ENCODE measurements around the gene ATP6V1F.

The ATP6V1F gene

DNA sequence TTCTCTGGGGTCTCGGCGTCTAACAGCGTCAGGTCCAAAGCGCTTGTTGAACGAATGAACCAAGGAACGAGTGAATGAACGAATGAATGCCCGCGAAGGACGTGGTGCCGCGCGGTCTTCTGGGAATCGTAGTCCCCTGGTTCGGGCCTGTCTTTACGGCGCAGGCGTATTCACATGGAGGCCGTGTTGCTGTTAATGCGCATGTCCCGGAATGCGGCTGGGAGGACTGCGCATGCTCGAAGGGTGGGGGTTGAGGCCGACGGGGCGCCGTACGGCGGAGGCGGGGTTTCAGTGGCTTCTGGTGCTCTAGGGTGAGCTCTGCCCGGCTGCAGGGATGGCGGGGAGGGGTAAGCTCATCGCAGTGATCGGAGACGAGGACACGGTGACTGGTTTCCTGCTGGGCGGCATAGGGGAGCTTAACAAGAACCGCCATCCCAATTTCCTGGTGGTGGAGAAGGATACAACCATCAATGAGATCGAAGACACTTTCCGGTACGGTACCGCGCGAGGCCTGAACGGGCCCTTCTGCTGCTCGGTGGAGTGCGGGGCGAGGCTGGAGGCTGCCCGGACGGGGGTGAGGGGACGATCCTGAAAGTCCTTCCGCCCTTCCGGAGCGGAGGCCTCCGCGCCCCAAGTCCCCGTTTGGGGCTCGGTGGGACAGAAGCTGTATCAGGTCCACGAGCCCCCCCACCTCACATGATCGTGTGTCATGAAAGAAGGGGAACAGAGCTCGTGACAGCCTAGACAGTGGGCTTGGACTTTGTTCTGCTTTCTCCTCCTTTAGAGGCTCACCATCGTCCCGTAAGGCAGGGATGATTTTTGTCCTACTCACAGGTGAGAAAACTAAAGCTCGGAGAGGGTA lies at the start of gene ATP6V1F:
TSS of gene ATP6V1F (plus strand) at position 286 of the 862 bp plus-strand sequence. CDS start at position 335, 49 bp downstream.
- peak within 1 kb of the TSS; percentile 79 for H3K4me3 ChIP-seq (ENCODE audit: low read length)
- peaks cover 29% of the 10 kb centered on the region for H3K36me3 ChIP-seq (ENCODE audit: control insufficient read depth, low read length)
- H3F3A ChIP-seq (ENCODE audit: control insufficient read depth, insufficient read depth), result no peaks in the 10 kb centered on the region
- no peaks in the 10 kb centered on the region for H4K20me1 ChIP-seq (ENCODE audit: control insufficient read depth, insufficient read depth, low read depth, low read length)
- no peaks in the 10 kb centered on the region for H3K9me3 ChIP-seq (ENCODE audit: control insufficient read depth, insufficient read depth, low read length)
- no peaks in the 10 kb centered on the region for H3K27me3 ChIP-seq (ENCODE audit: control insufficient read depth, low read length)
- TF ChIP-seq EZH2phosphoT487 (IDR thresholded peaks at IDR 0.05; ENCODE audit: borderline replicate concordance, low read length), result no peak
- no peak for TF ChIP-seq CTCF (IDR thresholded peaks at IDR 0.05; ENCODE audit: low read depth, low read length, poor library complexity, severe bottlenecking)
- no peak within 1 kb of the TSS for H3K27ac ChIP-seq (ENCODE audit: low read depth, low read length)
- H3K4me2 ChIP-seq (ENCODE audit: low read length), result peak within 1 kb of the TSS; percentile 64
- no peaks in the 10 kb centered on the region for H3K9me2 ChIP-seq (replicated peaks; ENCODE audit: control insufficient read depth, low read length)
- peaks cover 20% of the 10 kb centered on the region for H3K4me1 ChIP-seq (ENCODE audit: control insufficient read depth, low read length)
- H3K79me2 ChIP-seq (ENCODE audit: control insufficient read depth, low read length), result peaks cover 26% of the 10 kb centered on the region

DNA sequence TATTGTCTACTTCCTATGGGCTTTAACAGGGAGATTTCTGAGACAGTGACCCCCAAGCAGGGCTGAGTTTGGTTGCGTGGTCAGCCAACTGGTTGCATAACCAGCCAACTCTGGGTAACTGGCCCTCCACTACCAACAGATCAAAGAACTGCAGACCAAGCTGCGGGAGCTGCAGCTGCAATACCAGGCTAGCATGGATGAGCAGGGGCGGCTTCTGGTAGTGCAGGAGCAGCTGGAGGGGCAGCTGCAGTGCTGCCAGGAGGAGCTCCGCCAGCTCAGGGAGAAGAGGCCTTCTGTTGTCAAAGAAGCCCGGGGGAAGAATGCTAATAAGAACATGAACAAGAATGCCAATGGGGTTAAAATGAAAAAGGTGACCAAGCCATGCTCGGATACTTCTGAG lies 48.2 kb upstream of the ATP6V1F start:
- Histone ChIP-seq H3K36me3 (ENCODE audit: control insufficient read depth, low read length) (peaks cover 5% of the 10 kb centered on the region; the same call in 1 of the 2 replicates), H3K9me3 (ENCODE audit: control insufficient read depth, insufficient read depth, low read length) (no peaks in the 10 kb centered on the region), H3K4me1 (ENCODE audit: control insufficient read depth, low read length) (peaks cover 11% of the 10 kb centered on the region), H4K20me1 (ENCODE audit: control insufficient read depth, insufficient read depth, low read depth, low read length) (no peaks in the 10 kb centered on the region), H3K9me2 (replicated peaks; ENCODE audit: control insufficient read depth, low read length) (no peaks in the 10 kb centered on the region), H3F3A (ENCODE audit: control insufficient read depth, insufficient read depth) (no peaks in the 10 kb centered on the region; the same call in 1 of the 2 replicates), H3K4me3 (ENCODE audit: low read length) (no peak overlapping the region), H3K27ac (ENCODE audit: low read depth, low read length) (no peak overlapping the region), H3K79me2 (ENCODE audit: control insufficient read depth, low read length) (no peaks in the 10 kb centered on the region), H3K4me2 (ENCODE audit: low read length) (no peak overlapping the region), H3K27me3 (ENCODE audit: control insufficient read depth, low read length) (no peaks in the 10 kb centered on the region)
- TF ChIP-seq CTCF (IDR thresholded peaks at IDR 0.05; ENCODE audit: low read depth, low read length, poor library complexity, severe bottlenecking), result no peak
- no peak for TF ChIP-seq EZH2phosphoT487 (IDR thresholded peaks at IDR 0.05; ENCODE audit: borderline replicate concordance, low read length)

DNA sequence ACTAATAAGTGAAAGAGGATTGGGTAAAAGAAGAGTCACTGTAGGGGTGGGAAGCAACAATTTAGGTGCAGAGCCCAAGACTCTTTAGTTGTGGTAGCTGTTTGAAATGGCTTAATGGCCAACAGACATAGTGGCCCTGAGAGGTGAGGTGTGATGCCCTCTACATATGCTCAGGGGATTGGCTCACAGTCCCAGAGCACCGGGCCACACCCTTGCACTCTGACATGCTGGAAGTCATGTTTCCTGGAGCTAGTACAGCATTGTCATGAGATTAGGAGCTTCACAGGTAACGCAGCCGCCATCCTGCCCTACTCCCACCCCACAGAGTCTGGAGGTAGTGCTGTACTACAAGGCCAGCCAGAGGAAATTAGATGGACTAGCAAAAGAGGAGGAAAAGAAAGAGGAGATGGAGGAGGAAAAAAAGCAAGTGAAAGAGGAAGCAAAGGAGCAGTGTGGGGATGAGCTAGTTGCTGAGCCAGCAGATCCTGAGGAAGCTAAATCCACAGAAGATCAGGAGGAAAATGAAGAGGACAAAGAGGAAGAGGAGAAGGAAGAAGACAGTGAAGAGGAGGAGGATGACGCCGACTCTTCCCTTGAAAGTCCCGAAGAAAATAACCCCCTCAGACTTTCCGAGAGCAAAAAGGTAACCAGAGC lies 47.2 kb upstream of the ATP6V1F start:
- no peak overlapping the region for H3K4me2 ChIP-seq (ENCODE audit: low read length)

More for the DNA sequence above, 47.2 kb upstream of the ATP6V1F start:
- peaks cover 4% of the 10 kb centered on the region for H3F3A ChIP-seq (ENCODE audit: control insufficient read depth, insufficient read depth)
- no peaks in the 10 kb centered on the region for H3K9me2 ChIP-seq (replicated peaks; ENCODE audit: control insufficient read depth, low read length)
- no peak for TF ChIP-seq CTCF (IDR thresholded peaks at IDR 0.05; ENCODE audit: low read depth, low read length, poor library complexity, severe bottlenecking)
- no peak for TF ChIP-seq EZH2phosphoT487 (IDR thresholded peaks at IDR 0.05; ENCODE audit: borderline replicate concordance, low read length)
- no peaks in the 10 kb centered on the region for H3K27me3 ChIP-seq (ENCODE audit: control insufficient read depth, low read length)
- H3K79me2 ChIP-seq (ENCODE audit: control insufficient read depth, low read length), result no peaks in the 10 kb centered on the region
- H3K4me1 ChIP-seq (ENCODE audit: control insufficient read depth, low read length), result peaks cover 15% of the 10 kb centered on the region
- peaks cover under 1% of the 10 kb centered on the region; the same call in 1 of the 2 replicates for H3K36me3 ChIP-seq (ENCODE audit: control insufficient read depth, low read length)
- H3K4me3 ChIP-seq (ENCODE audit: low read length), result no peak overlapping the region
- H4K20me1 ChIP-seq (ENCODE audit: control insufficient read depth, insufficient read depth, low read depth, low read length), result no peaks in the 10 kb centered on the region
- no peaks in the 10 kb centered on the region for H3K9me3 ChIP-seq (ENCODE audit: control insufficient read depth, insufficient read depth, low read length)
- H3K27ac ChIP-seq (ENCODE audit: low read depth, low read length), result no peak overlapping the region
